ENCODE data around the gene POLR2F. TPM values are rescaled to one million over a fixed set of nuclear protein-coding genes. Genes with fewer than 3 reads are reported as not detected.

POLR2F gene
- total RNA-seq, 1 donor from 2014 or later, result 57.9 TPM

- Histone ChIP-seq H3K9me3 (no peaks in the 10 kb centered on the region), H3K36me3 (no peaks in the 10 kb centered on the region), H3K27me3 (no peaks in the 10 kb centered on the region), H3K4me3 (peak overlapping the region in 1 of 2 donors; percentile 21), H3K27ac (no peak overlapping the region), H3K4me1 (no peaks in the 10 kb centered on the region)
- intact Hi-C loops (cut with DNase I), result no loop called here
- TF ChIP-seq POLR2AphosphoS5 (IDR thresholded peaks at IDR 0.05; ENCODE audit: insufficient read depth in 1 of 2, low read depth in 1 of 2) (no peak), POLR2A (IDR thresholded peaks at IDR 0.05) (no peak)
- TF ChIP-seq, protein P1, sequence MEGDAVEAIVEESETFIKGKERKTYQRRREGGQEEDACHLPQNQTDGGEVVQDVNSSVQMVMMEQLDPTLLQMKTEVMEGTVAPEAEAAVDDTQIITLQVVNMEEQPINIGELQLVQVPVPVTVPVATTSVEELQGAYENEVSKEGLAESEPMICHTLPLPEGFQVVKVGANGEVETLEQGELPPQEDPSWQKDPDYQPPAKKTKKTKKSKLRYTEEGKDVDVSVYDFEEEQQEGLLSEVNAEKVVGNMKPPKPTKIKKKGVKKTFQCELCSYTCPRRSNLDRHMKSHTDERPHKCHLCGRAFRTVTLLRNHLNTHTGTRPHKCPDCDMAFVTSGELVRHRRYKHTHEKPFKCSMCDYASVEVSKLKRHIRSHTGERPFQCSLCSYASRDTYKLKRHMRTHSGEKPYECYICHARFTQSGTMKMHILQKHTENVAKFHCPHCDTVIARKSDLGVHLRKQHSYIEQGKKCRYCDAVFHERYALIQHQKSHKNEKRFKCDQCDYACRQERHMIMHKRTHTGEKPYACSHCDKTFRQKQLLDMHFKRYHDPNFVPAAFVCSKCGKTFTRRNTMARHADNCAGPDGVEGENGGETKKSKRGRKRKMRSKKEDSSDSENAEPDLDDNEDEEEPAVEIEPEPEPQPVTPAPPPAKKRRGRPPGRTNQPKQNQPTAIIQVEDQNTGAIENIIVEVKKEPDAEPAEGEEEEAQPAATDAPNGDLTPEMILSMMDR (IDR thresholded peaks at IDR 0.05), result no peak
- DNase-seq (ENCODE audit: extremely low spot score in 2 of 2), result no peak
These were observed 29.7 kb downstream of the POLR2F start for GRCh38 chr22:37982938-37983859.

DNA sequence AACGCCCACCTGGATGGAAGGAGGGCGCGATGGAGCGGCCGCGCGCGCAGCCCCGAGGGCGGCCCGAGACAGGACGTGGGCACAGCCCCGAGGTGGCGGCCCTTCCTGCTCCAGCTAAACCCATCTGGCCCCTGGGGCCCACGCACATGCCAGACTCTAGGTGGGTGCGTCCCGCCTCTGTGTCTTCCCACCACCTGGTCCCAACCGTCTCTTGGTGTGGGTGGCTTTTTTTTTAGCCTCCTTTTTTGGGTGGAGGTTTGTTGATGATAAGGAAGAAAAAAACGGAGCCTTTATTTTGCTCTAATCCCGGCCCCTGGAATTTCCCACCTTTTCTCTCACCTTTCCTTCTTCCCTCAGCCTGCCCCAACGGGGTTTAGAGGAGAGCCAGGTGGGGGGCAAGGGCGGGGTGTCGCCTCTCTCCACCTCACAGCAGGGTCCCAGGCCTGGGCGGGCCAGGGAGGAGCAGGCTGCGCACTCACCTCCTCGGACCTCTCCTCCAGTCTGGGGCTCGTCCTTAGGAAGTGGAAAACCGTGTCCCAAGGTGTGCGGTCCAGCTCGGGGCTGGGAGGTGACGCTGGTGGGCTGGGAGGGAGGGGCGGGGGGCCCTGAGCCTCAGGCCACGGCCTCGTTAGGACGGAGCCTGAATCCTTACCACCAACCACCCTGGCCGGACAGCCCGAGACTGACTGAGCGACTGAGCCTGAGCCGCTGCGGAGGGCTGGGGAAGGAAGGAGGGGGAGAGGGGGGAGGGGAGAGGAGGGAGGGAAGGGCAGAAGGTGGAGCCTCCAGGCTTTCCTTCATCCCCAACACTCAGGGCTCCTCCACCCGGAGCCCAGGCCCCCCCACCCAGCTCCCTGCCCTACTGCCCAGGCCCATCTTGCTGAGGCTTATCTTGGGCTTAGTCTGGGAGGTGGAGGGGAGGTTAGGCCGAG lies 30.6 kb downstream of the POLR2F start, which contains the start of gene SOX10:
SOX10 (minus strand) TSS at position 696 of the 932 bp plus-strand sequence. CDS start 771 bp downstream, outside the sequence.
- Histone ChIP-seq H3K27ac (no peak within 1 kb of the TSS), H3K4me3 (peak within 1 kb of the TSS in 1 of 2 donors; percentile 21), H3K9me3 (no peaks in the 10 kb centered on the region), H3K4me1 (no peaks in the 10 kb centered on the region), H3K36me3 (no peaks in the 10 kb centered on the region), H3K27me3 (no peaks in the 10 kb centered on the region)
- DNase-seq (ENCODE audit: extremely low spot score in 2 of 2), result no peak
- intact Hi-C loops (cut with DNase I), result no loop called here
- TF ChIP-seq POLR2A (IDR thresholded peaks at IDR 0.05), result no peak
- TF ChIP-seq, protein P1 (IDR thresholded peaks at IDR 0.05), result no peak
- TF ChIP-seq POLR2AphosphoS5 (IDR thresholded peaks at IDR 0.05; ENCODE audit: insufficient read depth in 1 of 2, low read depth in 1 of 2), result no peak

DNA sequence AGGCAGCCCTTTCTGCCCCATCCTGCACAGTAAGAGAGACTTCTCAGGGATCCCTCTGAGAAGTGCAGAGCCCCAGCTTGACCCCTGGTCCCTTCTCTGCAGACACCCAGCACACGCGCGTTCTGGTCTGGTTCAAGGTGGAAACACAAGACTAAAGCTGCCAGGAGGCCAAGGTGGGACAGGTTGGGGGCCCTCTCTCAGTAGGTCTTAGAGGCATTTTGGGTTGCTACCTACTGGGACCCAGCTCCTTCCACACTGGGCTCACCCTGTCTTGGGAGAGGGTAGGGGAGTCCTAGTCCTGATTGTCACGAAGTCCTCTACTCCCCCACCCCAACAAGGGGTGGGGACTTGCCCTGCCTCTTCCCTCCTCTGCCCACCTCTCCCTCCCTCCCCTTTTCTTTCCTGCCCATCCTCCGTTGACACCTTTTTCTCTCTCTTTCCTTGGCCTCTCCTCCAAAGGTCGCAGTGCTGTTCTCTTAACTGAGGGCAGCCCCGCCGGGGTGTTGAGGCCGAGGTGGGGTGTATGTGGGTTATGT lies 31.6 kb downstream of the POLR2F start:
- no peak overlapping the region for H3K27ac ChIP-seq
- no peak for TF ChIP-seq POLR2A (IDR thresholded peaks at IDR 0.05)
- TF ChIP-seq, protein P1 (IDR thresholded peaks at IDR 0.05), result no peak
- no peak for TF ChIP-seq POLR2AphosphoS5 (IDR thresholded peaks at IDR 0.05; ENCODE audit: insufficient read depth in 1 of 2, low read depth in 1 of 2)
- no peaks in the 10 kb centered on the region for H3K36me3 ChIP-seq
- intact Hi-C loops (cut with DNase I), result no loop called here
- no peak for DNase-seq (ENCODE audit: extremely low spot score in 2 of 2)
- H3K4me3 ChIP-seq, result no peak overlapping the region
- no peaks in the 10 kb centered on the region for H3K27me3 ChIP-seq
- no peaks in the 10 kb centered on the region for H3K9me3 ChIP-seq
- H3K4me1 ChIP-seq, result no peaks in the 10 kb centered on the region

DNA sequence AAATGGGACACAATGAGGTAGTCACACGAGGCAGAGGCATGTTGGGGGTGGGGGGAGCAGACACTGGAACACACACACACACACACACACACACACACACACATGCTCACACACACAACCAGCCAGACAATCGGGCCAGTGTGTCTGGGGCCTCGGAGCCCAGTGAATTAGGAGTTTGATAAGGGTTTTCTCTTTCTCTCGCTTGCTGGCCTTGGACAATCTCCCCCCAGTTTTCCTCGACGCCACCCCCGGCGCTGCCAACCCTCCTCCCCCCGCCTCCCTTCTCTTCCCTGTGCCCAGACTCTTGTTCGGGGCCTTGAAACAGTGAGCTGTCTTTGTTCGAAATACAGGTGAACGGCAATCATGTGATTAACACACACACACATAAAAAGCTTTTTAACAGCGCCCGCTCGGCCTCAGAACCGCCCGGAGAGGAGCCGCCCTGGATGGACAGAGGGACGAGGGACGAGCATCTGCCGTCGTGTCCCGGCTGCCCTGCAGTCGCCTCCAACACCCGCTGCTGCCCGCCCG lies 32.3 kb downstream of the POLR2F start:
- TF ChIP-seq, protein P1 (IDR thresholded peaks at IDR 0.05), result no peak
- no peak for TF ChIP-seq POLR2A (IDR thresholded peaks at IDR 0.05)
- no peak for TF ChIP-seq POLR2AphosphoS5 (IDR thresholded peaks at IDR 0.05; ENCODE audit: insufficient read depth in 1 of 2, low read depth in 1 of 2)

More for the DNA sequence above, 32.3 kb downstream of the POLR2F start:
- Histone ChIP-seq H3K4me3 (no peak overlapping the region), H3K27me3 (no peaks in the 10 kb centered on the region), H3K36me3 (no peaks in the 10 kb centered on the region), H3K27ac (no peak overlapping the region), H3K4me1 (no peaks in the 10 kb centered on the region), H3K9me3 (no peaks in the 10 kb centered on the region)
- intact Hi-C loops (cut with DNase I), result no loop called here
- no peak for DNase-seq (ENCODE audit: extremely low spot score in 2 of 2)

Data from vagina (tissue), 2 donors.